Activated naive CD4-positive, alpha-beta T cell treated with anti-CD3 and anti-CD28 coated beads, Interleukin-2, amount 50 U/mL, for 72 hours (primary cell): ENCODE measurements around the gene VMA21. TPM values are rescaled to one million over a fixed set of nuclear protein-coding genes. Genes with fewer than 3 reads are reported as not detected.

Source experiments
- ATAC-seq, 2 donors: fragments of 150-1000 bp; cut with Tn5 transposase; 2 replicates each; pipeline ENCODE4 v1.10.0; 2021; ENCODE audit warnings: mild to moderate bottlenecking in 2 of 2, moderate library complexity in 2 of 2
- DNase-seq, 2 donors: peaks; one replicate each; pipeline ENCODE4 v3.0.0; 2021 to 2022; ENCODE audit warnings: low spot score in 2 of 2
- H3K27ac Mint-ChIP-seq, 2 donors: one replicate each; pipeline ENCODE4 v1.8.0; 2022; ENCODE audit warnings: mild to moderate bottlenecking in 2 of 2, mixed read lengths in 2 of 2
- H3K36me3 Mint-ChIP-seq, 2 donors: one replicate each; pipeline ENCODE4 v1.8.0; 2022; ENCODE audit warnings: mixed read lengths in 2 of 2
- H3K9me3 Mint-ChIP-seq, 2 donors: one replicate each; pipeline ENCODE4 v1.8.0; 2022; ENCODE audit warnings: mixed read lengths in 2 of 2
- total RNA-seq, 2 donors: library from RNA; stranded (reverse); gene quantifications; one replicate each; pipeline ENCODE4 v1.2.3, GENCODE V29; 2022

VMA21 gene, protein sequence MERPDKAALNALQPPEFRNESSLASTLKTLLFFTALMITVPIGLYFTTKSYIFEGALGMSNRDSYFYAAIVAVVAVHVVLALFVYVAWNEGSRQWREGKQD
- total RNA-seq: 10 to 100 TPM; 29.1 to 36.5 TPM

DNA sequence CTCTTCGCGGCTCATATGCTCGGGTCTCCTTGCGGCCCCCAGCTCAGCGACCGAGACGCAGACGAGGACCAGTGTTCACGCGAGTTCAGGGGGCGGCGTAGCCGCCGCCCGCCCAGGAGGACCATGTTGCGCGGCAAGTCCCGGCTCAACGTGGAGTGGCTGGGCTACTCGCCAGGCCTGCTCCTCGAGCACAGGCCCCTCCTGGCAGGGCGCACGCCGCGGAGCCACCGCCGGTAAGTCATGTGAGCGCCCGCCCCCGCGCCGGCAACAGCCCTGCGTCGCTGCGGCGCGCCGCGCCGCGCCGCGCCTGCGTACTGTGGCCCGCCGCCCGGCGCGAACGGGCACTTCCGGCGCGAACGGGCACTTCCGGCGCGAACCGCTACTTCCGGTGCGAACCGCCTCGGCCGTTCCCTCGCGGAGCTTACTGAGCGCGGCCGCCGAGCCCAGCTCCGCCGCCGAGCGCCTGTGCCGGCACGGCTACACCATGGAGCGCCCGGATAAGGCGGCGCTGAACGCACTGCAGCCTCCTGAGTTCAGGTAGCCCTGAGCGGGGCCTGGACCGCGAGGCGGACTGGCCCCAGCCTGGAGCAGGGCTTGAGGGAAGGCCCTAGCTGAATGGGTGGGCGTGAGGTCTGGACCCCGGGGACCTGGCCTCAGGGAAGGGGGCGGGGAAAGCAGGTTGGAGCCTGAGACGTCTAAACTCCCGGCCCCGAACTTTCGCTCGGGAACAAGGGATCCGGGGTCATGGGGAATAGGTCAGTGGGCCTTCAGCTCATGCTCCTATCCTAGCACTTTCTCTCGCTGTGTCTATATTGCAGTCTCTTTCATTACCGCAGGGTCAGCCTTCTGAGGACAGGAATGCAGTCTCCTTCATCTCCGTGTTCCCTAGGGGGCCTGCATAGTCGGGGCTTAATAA lies at the start of gene VMA21:
Gene VMA21 (plus strand): TSS at position 382 of the 916 bp plus-strand sequence. CDS start 103 bp downstream, at position 485.
- peak within 1 kb of the TSS; percentile 96 to 99 for H3K27ac Mint-ChIP-seq
- ATAC-seq (peak; percentile 86 to 89), DNase-seq (peak; percentile 77 to 87)
- H3K36me3 Mint-ChIP-seq: peaks cover 16% of the 10 kb centered on the region in 2 donors
- no peaks in the 10 kb centered on the region for H3K9me3 Mint-ChIP-seq

DNA sequence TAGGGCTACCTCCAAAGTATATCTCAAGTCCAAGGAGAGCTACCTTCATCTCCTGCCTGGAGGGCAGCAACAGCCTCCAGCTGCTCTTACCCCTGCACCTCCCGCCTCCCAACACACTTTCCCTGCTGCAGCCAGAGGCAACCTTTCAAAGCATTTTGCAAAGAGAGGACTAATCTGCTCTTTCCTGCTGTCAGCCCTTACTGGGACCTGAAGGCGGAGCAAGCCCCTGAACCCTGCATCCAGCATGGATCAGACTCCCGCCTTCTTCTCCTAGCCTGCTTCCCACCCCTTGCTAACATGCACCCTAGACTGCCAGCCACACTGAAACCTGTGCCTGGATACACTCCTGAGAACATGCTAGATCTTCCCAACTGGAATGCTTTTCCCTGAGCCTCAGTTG lies 37.7 kb upstream of the VMA21 start:
- Mint-ChIP-seq H3K9me3 (no peaks in the 10 kb centered on the region), H3K36me3 (no peaks in the 10 kb centered on the region), H3K27ac (no peak overlapping the region)
- ATAC-seq: no peak
- no peak for DNase-seq

DNA sequence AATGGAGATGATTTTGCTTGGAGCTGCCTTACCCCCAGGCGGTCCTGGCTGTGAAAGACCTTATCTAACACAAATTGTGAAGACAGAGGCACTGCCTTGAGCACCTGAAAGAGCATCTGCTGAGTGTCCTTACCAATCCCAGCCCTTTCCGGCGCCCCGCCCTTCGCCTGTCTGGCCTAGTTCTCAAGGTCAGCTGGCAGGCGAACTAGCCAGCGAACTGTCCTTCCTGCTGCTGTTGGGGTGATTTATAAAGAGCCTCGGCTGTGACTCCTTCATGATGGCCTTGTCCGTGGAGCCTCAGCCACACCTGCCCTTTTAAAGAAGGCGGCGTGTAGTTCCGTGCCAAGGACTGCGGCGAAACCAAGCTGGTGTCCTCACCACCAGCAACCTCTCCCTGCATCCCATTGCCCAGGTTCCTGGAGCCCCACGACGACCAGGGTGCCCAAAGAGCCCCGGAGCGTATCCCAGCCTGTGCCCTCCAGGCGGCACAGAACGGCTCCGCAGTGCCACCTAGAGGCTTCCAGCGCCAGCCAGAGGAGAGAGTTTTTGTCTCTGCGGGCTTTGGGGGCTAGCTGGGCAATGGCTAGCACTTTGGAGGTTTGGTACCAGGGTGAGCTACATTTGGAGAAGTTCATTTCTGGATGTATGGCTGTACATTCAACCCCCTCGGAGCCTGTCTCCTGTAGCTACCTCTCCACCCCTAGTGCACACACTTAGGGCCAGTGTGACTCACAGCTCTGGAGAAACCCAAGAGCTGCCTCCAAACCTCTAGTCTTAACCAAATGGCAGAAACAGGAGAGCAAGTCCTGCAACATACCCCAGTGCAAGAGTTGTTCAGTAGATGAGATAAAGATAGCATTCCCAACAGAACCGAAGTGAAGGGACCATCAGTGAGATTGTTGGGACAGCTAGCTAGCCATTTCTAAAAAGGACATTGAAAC lies 36.8 kb upstream of the VMA21 start:
- Mint-ChIP-seq H3K27ac (no peak overlapping the region), H3K36me3 (no peaks in the 10 kb centered on the region), H3K9me3 (no peaks in the 10 kb centered on the region)
- ATAC-seq: peak; percentile 61 to 80
- DNase-seq: peak in 1 of 2 donors; percentile 45

DNA sequence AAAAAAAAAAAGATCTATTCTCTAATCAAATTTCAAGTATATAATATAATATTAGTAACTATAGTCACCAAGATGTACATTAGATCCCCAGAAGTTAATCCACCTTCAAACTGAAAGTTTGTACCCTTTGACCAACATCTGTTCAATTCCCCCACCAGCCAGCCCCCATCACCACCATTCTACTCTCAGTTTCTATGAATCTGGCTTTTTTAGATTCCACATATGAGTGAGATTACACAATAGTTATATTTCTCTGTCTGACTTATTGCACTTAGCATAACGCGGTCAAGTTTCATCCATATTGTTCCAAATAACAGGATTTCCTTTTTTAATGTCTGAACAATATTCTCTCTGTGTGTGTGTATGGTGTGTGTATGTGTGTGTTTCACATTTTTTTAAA lies 33.7 kb upstream of the VMA21 start:
- Mint-ChIP-seq H3K36me3 (no peaks in the 10 kb centered on the region), H3K27ac (no peak overlapping the region), H3K9me3 (no peaks in the 10 kb centered on the region)
- ATAC-seq: no peak
- DNase-seq: no peak

DNA sequence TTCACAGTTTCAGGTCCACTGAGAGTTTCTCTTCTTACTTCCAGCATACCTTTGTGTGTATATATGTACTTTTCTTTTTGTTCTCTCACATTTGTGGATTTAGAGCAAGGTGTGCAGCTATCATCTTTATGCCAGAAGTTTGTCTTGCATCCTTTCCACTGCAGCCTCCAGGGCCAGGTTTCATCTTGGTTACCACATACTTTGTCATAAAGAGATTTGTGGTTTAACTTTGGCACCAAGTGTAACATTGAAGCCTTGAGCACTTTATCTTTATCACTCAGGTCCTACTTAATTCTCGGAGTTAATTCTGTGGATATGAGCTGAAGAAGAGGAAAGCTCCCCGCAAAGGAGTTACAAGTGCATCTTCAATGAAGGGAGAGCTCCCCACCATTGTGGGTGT lies 31.4 kb upstream of the VMA21 start:
- H3K36me3 Mint-ChIP-seq: no peaks in the 10 kb centered on the region
- no peak for ATAC-seq
- no peak for DNase-seq
- H3K27ac Mint-ChIP-seq: no peak overlapping the region
- no peaks in the 10 kb centered on the region for H3K9me3 Mint-ChIP-seq

DNA sequence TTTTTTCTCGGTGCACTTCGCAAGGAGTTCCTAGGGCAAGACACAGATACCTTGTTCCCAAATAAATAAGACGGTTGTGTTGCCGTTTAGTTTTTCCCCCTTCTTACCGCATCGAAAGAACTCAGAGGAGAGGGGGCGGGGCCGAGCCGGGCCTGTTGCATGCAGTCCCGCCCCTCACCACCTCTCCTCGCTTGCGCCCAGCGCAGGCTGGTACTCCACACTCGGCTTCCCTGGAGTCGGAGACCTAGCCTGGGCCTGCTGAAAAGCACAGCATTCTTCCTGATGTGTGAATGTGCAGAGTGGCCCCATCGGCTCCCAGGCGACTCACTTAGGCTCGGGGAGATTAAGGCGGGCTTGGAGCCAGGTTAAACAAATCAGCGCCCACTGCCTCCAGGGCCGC lies 26.1 kb upstream of the VMA21 start:
- DNase-seq: peak in 1 of 2 donors; percentile 3

DNA sequence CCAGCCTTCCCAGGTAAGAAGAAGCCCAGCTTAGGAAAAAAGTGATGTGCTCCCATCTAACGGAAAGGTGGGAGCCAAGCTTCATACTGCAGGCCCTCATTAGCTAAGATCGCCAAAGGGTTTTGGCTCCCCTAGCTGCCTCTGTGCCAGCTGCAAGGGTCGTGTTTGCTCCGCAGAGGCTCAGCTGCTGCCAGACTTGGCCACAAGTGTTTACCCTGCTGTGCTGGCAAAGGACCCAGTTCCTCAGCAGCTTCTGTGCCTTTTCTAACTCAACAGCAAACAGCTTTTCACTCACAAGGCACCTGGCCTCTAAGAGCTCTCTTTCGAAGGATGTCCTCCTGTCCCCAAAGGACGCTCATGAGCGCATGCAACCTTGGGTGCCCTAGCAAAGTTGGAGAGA lies 12.2 kb upstream of the VMA21 start:
- ATAC-seq: no peak
- Mint-ChIP-seq H3K27ac (no peak overlapping the region), H3K9me3 (no peaks in the 10 kb centered on the region)

More for the DNA sequence above, 26.1 kb upstream of the VMA21 start:
- H3K27ac Mint-ChIP-seq: no peak overlapping the region
- ATAC-seq: no peak
- H3K9me3 Mint-ChIP-seq: no peaks in the 10 kb centered on the region
- no peaks in the 10 kb centered on the region for H3K36me3 Mint-ChIP-seq

DNA sequence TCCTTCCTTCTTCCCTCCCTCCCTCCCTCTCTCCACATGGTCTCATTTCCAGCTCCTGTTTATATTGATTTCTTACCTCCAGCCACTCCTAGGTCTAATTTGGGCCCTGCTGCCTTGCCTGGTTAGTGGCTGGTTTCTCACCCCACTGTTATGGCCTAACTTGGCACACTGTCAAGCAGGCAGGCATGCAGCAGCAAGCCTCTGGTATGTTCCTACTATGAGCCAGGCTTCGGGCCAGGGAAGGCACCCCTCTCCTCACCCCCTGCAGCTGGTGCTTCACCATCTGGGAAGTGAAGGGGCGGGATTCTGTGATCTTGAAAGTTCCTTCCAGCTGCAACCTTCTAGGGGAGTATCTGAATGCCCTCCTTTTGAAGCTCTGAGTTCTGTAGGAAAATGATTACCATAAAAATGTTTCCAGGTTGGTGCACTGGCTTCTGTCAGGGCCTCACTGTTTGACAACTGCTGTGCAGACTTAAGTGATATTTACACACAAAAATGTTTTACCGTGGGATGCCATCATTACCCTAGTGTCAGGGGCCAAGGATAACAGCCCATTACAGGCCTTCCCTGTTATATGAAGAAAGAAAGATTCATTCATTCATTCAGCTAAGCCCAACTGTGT lies 10.1 kb upstream of the VMA21 start:
- Mint-ChIP-seq H3K9me3 (no peaks in the 10 kb centered on the region), H3K36me3 (no peaks in the 10 kb centered on the region), H3K27ac (no peak overlapping the region)
- no peak for ATAC-seq
- no peak for DNase-seq

More for the DNA sequence above, 12.2 kb upstream of the VMA21 start:
- H3K36me3 Mint-ChIP-seq: no peaks in the 10 kb centered on the region
- DNase-seq: no peak

DNA sequence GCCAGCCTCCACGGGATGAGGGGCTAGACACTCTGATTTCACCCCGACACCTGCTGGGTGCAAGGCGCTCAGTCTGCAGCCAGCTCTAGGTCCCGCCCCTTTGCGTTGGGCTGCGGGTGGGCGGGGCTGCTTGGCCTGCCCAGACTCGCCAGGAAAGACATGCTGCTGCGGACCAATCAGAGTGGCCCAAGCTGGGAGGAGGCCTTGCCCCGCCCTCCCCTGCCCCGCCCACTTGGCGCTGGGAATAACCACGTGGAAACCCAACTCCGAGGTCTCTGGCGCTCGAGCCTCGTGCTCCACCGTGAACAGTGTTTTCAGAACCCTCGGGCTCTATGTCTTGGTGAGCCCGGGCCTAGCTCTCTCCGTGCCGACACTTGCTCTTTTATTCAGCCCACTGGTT lies 5.3 kb upstream of the VMA21 start:
- Mint-ChIP-seq H3K36me3 (no peaks in the 10 kb centered on the region), H3K27ac (no peak overlapping the region), H3K9me3 (no peaks in the 10 kb centered on the region)
- DNase-seq: no peak
- no peak for ATAC-seq

DNA sequence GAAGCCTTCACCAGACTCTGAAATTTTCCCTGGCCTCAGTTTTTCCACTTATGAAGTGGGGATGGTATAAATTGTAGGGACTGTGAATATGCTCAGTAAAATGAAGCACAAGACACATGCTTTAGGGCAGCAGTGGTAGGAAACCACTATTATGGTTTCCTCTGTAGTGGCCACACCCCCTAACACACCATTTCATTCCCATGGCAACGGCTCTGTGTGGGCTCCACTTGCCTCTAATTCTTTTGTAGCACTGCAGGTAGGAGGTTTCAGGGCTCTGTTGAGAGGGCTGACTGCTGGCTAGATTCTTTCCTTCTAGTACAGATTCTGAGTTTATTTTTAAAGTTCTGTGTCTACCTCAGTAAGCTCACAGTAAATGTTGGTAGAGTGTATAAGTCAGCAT lies 3.5 kb upstream of the VMA21 start:
- DNase-seq: peak in 1 of 2 donors; percentile 7
- peaks cover 1 to 10% of the 10 kb centered on the region in 2 donors for H3K36me3 Mint-ChIP-seq
- H3K27ac Mint-ChIP-seq: peak overlapping the region in 1 of 2 donors; percentile 84
- no peaks in the 10 kb centered on the region for H3K9me3 Mint-ChIP-seq
- peak; percentile 43 to 69 for ATAC-seq

DNA sequence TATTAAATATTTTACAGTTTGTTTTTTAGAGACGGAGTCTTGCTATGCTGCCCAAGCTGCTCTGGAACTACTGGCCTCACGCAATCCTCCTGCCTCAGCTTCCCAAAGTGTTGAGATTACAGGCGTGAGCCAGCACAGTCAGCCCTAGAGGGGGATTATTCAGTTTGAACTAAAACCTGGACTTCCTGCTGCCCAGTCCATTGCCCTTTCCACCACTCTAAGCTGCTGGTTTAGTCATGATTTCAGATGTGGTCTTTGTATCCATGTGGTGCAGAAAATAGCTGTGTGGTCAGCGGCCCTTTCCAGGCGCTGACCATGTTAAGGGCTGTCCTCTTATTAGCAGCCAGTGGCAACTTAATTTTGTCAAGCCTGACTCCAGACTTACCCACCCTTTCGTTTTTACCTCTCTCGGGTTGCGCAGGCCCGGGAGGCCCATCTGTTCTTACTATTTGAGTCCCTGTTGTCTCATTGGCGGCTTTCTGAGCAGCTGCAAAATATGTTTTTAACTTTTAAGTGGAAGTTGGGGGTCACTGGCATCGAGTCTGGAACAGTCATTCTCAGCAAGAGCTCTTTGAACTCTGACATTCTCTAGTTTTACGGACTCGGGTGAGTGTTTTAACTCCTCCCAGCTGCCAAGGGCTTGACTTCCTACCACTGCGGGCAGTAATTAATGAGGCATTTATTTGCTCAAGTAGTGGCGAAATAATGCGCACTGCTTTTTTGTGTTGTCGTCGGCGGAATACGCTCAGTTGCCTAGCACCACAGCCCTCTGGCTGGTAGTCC lies 773 bp upstream of the VMA21 start:
- ATAC-seq: peak; percentile 36 to 44
- DNase-seq: peak; percentile 22 to 55
- Mint-ChIP-seq H3K9me3 (no peaks in the 10 kb centered on the region), H3K27ac (peak overlapping the region; percentile 96 to 99), H3K36me3 (peaks cover 16% of the 10 kb centered on the region in 2 donors)

DNA sequence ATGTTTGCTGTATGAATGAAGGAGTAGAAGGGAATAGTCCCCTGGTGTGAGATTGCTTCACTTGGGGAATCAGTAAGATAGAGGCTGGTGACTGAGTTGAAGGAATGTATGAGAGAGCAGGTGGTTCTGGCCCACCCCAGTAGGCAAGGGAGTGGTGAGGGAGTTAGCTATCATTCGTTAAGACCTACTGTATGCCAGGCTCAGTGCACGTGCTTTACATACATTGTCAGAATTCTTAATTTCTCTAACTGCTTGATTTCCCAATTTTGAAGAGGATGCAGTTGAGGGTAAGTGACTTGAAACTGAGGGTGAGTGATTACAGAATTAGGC lies 700 bp downstream of the VMA21 start:
- DNase-seq: no peak
- no peaks in the 10 kb centered on the region for H3K9me3 Mint-ChIP-seq
- peak overlapping the region; percentile 90 to 99 for H3K27ac Mint-ChIP-seq
- peaks cover 16% of the 10 kb centered on the region in 2 donors for H3K36me3 Mint-ChIP-seq
- ATAC-seq: peak in 1 of 2 donors; percentile 15

DNA sequence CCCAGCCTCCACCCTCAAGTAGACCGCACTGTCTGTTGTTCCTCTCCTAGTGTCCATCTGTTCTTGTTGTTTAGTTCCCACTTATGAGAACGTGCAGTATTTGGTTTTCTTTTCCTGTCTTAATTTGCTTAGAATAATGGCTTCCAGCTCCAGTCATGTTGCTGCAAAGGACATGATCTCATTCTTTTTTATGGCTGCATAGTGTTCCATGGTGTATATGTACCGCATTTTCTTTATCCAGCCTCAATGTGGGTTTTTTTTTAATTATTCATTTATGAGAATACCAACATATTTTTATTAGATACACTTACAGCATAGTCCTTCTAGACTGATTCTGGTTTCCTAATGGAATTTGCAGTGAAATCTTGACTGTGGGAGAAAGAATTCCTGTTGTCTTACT lies 1.3 kb downstream of the VMA21 start:
- DNase-seq (no peak), ATAC-seq (no peak)
- Mint-ChIP-seq H3K9me3 (no peaks in the 10 kb centered on the region), H3K27ac (peak overlapping the region in 1 of 2 donors; percentile 99), H3K36me3 (peaks cover 16% of the 10 kb centered on the region in 2 donors)

DNA sequence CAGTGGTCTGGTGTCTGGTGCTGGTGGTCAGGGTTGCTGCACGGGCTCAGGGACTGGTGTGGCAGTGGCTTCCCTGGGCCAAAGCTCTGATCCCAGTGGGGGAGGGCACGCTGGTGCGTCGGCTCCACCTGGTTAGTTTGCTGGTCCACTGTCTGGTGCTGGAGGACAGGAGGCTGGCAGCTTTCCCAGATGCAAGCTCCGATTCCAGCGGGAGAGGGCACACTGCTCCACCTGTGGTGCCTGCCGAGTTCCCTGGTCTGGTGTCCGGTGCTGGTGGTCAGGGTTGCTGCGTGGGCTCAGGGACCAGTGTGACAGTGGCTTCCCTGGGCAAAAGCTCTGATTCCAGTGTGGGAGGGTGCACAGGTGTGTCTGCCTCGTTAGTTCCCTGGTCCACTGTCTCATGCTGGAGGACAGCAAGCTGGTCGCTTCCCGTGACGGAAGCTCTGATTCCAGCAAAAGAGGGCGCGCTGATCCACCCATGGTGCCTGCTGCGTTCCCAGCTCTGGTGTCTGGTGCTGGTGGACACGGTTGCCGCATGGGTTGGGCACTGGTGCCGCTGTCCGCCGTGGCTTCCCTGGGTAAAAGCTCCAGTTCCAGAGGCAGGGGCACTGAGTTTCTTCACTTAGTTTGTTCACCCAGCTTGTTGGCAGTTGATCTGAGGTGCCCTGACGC lies 5.8 kb downstream of the VMA21 start:
- Mint-ChIP-seq H3K9me3 (no peaks in the 10 kb centered on the region), H3K27ac (no peak overlapping the region), H3K36me3 (peaks cover 12 to 20% of the 10 kb centered on the region in 2 donors)
- DNase-seq (no peak), ATAC-seq (no peak)

DNA sequence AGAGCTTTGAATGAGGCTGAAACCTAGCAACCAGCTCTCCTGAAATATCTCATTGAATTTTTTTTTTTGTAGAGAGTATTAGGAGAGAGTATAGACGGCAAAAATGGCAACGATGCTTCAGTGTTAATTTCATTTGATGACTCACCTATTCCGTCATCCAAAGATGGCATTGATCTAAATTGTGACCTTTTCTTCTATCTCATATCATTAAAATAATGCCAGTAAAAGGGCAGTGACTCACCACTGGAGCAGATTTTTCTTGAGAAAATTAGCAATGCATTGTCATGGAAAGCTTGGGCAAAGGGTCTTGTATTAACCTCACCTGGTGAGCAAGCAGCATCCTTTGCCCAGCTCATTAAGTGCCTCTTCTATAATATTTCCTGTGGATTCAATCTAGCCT lies 19.6 kb downstream of the VMA21 start:
- Mint-ChIP-seq H3K27ac (peak overlapping the region in 1 of 2 donors; percentile 74), H3K36me3 (no peaks in the 10 kb centered on the region), H3K9me3 (peaks cover 0 to 4% of the 10 kb centered on the region in 2 donors)
- ATAC-seq: peak; percentile 32 to 77
- no peak for DNase-seq
